Loucy (cell line): Measurements from ENCODE around the gene LCTL.

Source experiments
- H2AFZ ChIP-seq: fragments of 200-600 bp; sonication (generic); 2 replicates; pipeline ENCODE4 v1.6.0; 2016; ENCODE audit warnings: antibody characterized with exemption, mild to moderate bottlenecking, low read length, moderate library complexity
- H3F3A ChIP-seq: fragments of 200-600 bp; 2 replicates; pipeline ENCODE4 v1.6.0; 2016; ENCODE audit warnings: antibody characterized with exemption, low read depth, mild to moderate bottlenecking
- H3K27me3 ChIP-seq: fragments of 200-600 bp; sonication (generic); 2 replicates; pipeline ENCODE4 v1.6.1; 2014; ENCODE audit warnings: low read length, mild to moderate bottlenecking; ENCODE audit not compliant: insufficient read depth, poor library complexity, severe bottlenecking
- H3K36me3 ChIP-seq: fragments of 200-600 bp; sonication (generic); 2 replicates; pipeline ENCODE4 v1.6.1; 2016; ENCODE audit warnings: low read length; ENCODE audit not compliant: insufficient read depth
- H3K4me1 ChIP-seq: fragments of 200-600 bp; sonication (generic); 2 replicates; pipeline ENCODE4 v1.5.1; 2014; ENCODE audit warnings: low read length, mild to moderate bottlenecking; ENCODE audit not compliant: insufficient read depth, poor library complexity, severe bottlenecking
- H3K4me2 ChIP-seq: fragments of 200-600 bp; sonication (generic); 2 replicates; pipeline ENCODE4 v1.6.0; 2014; ENCODE audit warnings: antibody characterized with exemption, low read length, low read depth, mild to moderate bottlenecking; ENCODE audit not compliant: poor library complexity, severe bottlenecking
- H3K4me3 ChIP-seq: fragments of 200-600 bp; sonication (generic); 2 replicates; pipeline ENCODE4 v1.5.1; 2014; ENCODE audit warnings: low read length, mild to moderate bottlenecking, mixed read lengths; ENCODE audit not compliant: poor library complexity, severe bottlenecking
- H3K79me2 ChIP-seq: fragments of 200-600 bp; sonication (generic); 2 replicates; pipeline ENCODE4 v1.6.1; 2014; ENCODE audit warnings: low read length; ENCODE audit not compliant: insufficient read depth
- H3K9ac ChIP-seq: fragments of 200-600 bp; sonication (generic); 2 replicates; pipeline ENCODE4 v1.6.0; 2014; ENCODE audit warnings: mild to moderate bottlenecking, low read depth, low read length, moderate library complexity; ENCODE audit not compliant: poor library complexity, severe bottlenecking
- H3K9me2 ChIP-seq: fragments of 200-600 bp; sonication (generic); replicated peaks from 2 replicates; pipeline ENCODE4 v1.6.1; 2016; ENCODE audit warnings: low read depth, low read length, mixed read lengths
- H3K9me3 ChIP-seq: fragments of 200-600 bp; sonication (generic); 2 replicates; pipeline ENCODE4 v1.6.1; 2014; ENCODE audit warnings: mild to moderate bottlenecking, antibody characterized with exemption, low read length, low read depth; ENCODE audit not compliant: insufficient read depth
- H4K20me1 ChIP-seq: fragments of 200-600 bp; sonication (generic); 2 replicates; pipeline ENCODE4 v1.6.0; 2014; ENCODE audit warnings: antibody characterized with exemption, low read length, mild to moderate bottlenecking; ENCODE audit not compliant: insufficient read depth, poor library complexity, severe bottlenecking
- CTCF ChIP-seq: fragments of 200-600 bp; sonication (generic); conservative IDR thresholded peaks from 2 replicates; pipeline ENCODE4 v1.5.1; 2014; ENCODE audit warnings: mild to moderate bottlenecking, antibody characterized with exemption, low read length
- EZH2phosphoT487 ChIP-seq: fragments of 200-600 bp; IDR thresholded peaks from 2 replicates; pipeline ENCODE4 v1.6.1; 2018; ENCODE audit warnings: antibody characterized with exemption, mild to moderate bottlenecking, moderate library complexity, borderline replicate concordance

The LCTL gene

GRCh38 chr15:66560856-66561525 lies 4.8 kb downstream of the LCTL start:
- no peaks in the 10 kb centered on the region for H3K79me2 ChIP-seq
- TF ChIP-seq CTCF (no peak), EZH2phosphoT487 (no peak)
- H3K9me3 ChIP-seq, result no peaks in the 10 kb centered on the region
- no peak overlapping the region for H3K4me3 ChIP-seq
- H4K20me1 ChIP-seq, result no peaks in the 10 kb centered on the region
- no peaks in the 10 kb centered on the region for H3F3A ChIP-seq
- H3K9ac ChIP-seq, result no peak overlapping the region
- no peaks in the 10 kb centered on the region for H3K4me1 ChIP-seq
- no peaks in the 10 kb centered on the region for H3K27me3 ChIP-seq
- H3K36me3 ChIP-seq, result no peaks in the 10 kb centered on the region
- H3K9me2 ChIP-seq, result no peaks in the 10 kb centered on the region
- no peak overlapping the region for H3K4me2 ChIP-seq
- H2AFZ ChIP-seq, result no peak overlapping the region

- no peak overlapping the region for H3K9ac ChIP-seq
- no peaks in the 10 kb centered on the region for H3F3A ChIP-seq
- no peaks in the 10 kb centered on the region for H4K20me1 ChIP-seq
- no peaks in the 10 kb centered on the region for H3K27me3 ChIP-seq
- no peak overlapping the region for H3K4me2 ChIP-seq
- H2AFZ ChIP-seq, result no peak overlapping the region
- H3K9me2 ChIP-seq, result no peaks in the 10 kb centered on the region
- no peaks in the 10 kb centered on the region for H3K4me1 ChIP-seq
- no peaks in the 10 kb centered on the region for H3K9me3 ChIP-seq
- no peak overlapping the region for H3K4me3 ChIP-seq
- no peaks in the 10 kb centered on the region for H3K36me3 ChIP-seq
- no peaks in the 10 kb centered on the region for H3K79me2 ChIP-seq
- TF ChIP-seq CTCF (no peak), EZH2phosphoT487 (no peak)
Measured at GRCh38 chr15:66558271-66558670, 7.5 kb downstream of the LCTL start.

- Histone ChIP-seq H3K4me1 (no peaks in the 10 kb centered on the region), H3K79me2 (no peaks in the 10 kb centered on the region), H3K36me3 (peaks cover 4% of the 10 kb centered on the region; the same call in 1 of the 2 replicates), H3K4me3 (no peak overlapping the region), H2AFZ (no peak overlapping the region), H3K9ac (no peak overlapping the region), H4K20me1 (no peaks in the 10 kb centered on the region), H3K9me2 (no peaks in the 10 kb centered on the region), H3K27me3 (no peaks in the 10 kb centered on the region), H3K9me3 (no peaks in the 10 kb centered on the region), H3F3A (no peaks in the 10 kb centered on the region), H3K4me2 (no peak overlapping the region)
- TF ChIP-seq EZH2phosphoT487, result no peak
- TF ChIP-seq CTCF, result no peak
Measured at GRCh38 chr15:66555685-66556084, 10.1 kb downstream of the LCTL start.
